ENCODE data around the gene NIBAN1. TPM values are rescaled to one million over a fixed set of nuclear protein-coding genes. Genes with fewer than 3 reads are reported as not detected.
A peak's percentile ranks its signal among the peaks of the same experiment; 100 is the strongest.

The NIBAN1 gene
- total and polyA plus RNA-seq, 2 of the 8 experiments (the other 6 are each of a cell fraction or from before 2014, with no cell fraction given): 5.7 to 15.2 TPM

GRCh38 chr1:184974837-184975115, 468 bp upstream of the NIBAN1 start:
- Histone ChIP-seq H3K14ac (ENCODE audit: insufficient read length) (no peak overlapping the region), H4K20me1 (replicated peaks in 1 of 2; ENCODE audit: control insufficient read depth in 1 of 2, insufficient read depth in 2 of 2, low read length in 2 of 2) (no peaks in the 10 kb centered on the region), H2BK120ac (replicated peaks; ENCODE audit: low read depth, low read length) (no peak overlapping the region), H3K4ac (replicated peaks; ENCODE audit: insufficient read length, low read depth, low read length) (no peak overlapping the region), H3K4me3 (ENCODE audit: extremely low read depth in 1 of 4, insufficient read depth in 2 of 4, low read depth in 3 of 4, low read length in 4 of 4) (peak overlapping the region; percentile 62 to 91 (median 72); a peak in 5 of 8 replicates), H2BK5ac (ENCODE audit: low read depth, low read length) (no peak overlapping the region; the same call in 1 of the 2 replicates), H3K23me2 (ENCODE audit: low read depth, low read length) (peaks cover 8% of the 10 kb centered on the region), H3K79me2 (ENCODE audit: control insufficient read depth in 1 of 2, insufficient read depth in 2 of 2, low read length in 2 of 2) (0 out of 4 replicates have a peak, but pooled peaks cover 0 to 7% of the 10 kb centered on the region in 2 experiments), H3K18ac (ENCODE audit: extremely low read depth, low read length) (no peak overlapping the region), H2BK15ac (ENCODE audit: low read length) (0 out of 2 replicates have a peak overlapping the region, but pooled peaks have one; percentile 88), H3K9ac (replicated peaks in 1 of 4; ENCODE audit: extremely low read depth in 1 of 4, low read depth in 3 of 4, low read length in 3 of 4) (peak overlapping the region in 3 of 4 experiments; percentile 29 to 72 (median 58); a peak in 4 of 7 replicates), H3K27ac (ENCODE audit: low read depth, low read length) (no peak overlapping the region), H4K8ac (ENCODE audit: extremely low read depth, insufficient read depth, low read length) (no peak overlapping the region), H3K4me2 (ENCODE audit: insufficient read depth in 1 of 2, low read depth in 2 of 2, low read length in 2 of 2) (peak overlapping the region; percentile 82 to 96), H3K36me3 (ENCODE audit: control insufficient read depth in 2 of 4, insufficient read depth in 4 of 4, low read length in 3 of 4) (no peaks in the 10 kb centered on the region), H2BK12ac (ENCODE audit: low read depth, low read length) (no peak overlapping the region), H3K79me1 (ENCODE audit: low read depth, low read length) (no peaks in the 10 kb centered on the region), H2AK5ac (ENCODE audit: low read depth, low read length) (no peak overlapping the region), H2BK20ac (ENCODE audit: low read length) (no peak overlapping the region), H4K91ac (replicated peaks; ENCODE audit: insufficient read length, low read length) (no peak overlapping the region), H2AFZ (ENCODE audit: low read length) (peak overlapping the region; percentile 91), H3K27me3 (replicated peaks in 1 of 4; ENCODE audit: control insufficient read depth in 3 of 4, extremely low read depth in 1 of 4, insufficient read depth in 3 of 4, low read length in 3 of 4) (peaks cover 2 to 22% (median 14%) of the 10 kb centered on the region in 4 experiments), H3K9me3 (ENCODE audit: insufficient read depth in 2 of 2, low read depth in 1 of 2, low read length in 1 of 2) (no peaks in the 10 kb centered on the region), H3K4me1 (replicated peaks in 1 of 4; ENCODE audit: control insufficient read depth in 3 of 4, insufficient read depth in 4 of 4, low read length in 3 of 4) (peaks cover 0 to 5% (median 0%) of the 10 kb centered on the region in 4 experiments; a peak in 2 of 7 replicates), H3K56ac (replicated peaks; ENCODE audit: insufficient read length, low read depth, low read length) (no peak overlapping the region), H3K23ac (ENCODE audit: insufficient read length) (no peak overlapping the region), H4K5ac (ENCODE audit: insufficient read length, low read depth, low read length) (no peak overlapping the region)
- DNase-seq (ENCODE audit: low read depth in 1 of 2, low spot score in 2 of 2) (no peak), FAIRE-seq (no peak)
- 64% methylated on average over 4 of the region's 4 CpGs; no CpG with 5 or more reads in 1 of the 2 experiments for WGBS, 2 experiments (ENCODE audit: extremely low coverage in 1 of 2, insufficient coverage in 1 of 2, insufficient read length in 1 of 2, insufficient replicate concordance in 2 of 2, low coverage in 1 of 2, low lambda C conversion rate in 2 of 2, missing lambda C conversion rate in 1 of 2)
- POLR2A ChIA-PET (ENCODE audit: partially characterized antibody): interaction anchor here (0.9 to 3.9 kb wide), 15 partner anchors 8 to 981 kb away, joined by 3 to 23 read pairs (median 4); partner anchors contain the start of genes RNF2, SWT1 and TRMT1L
- TF ChIP-seq TCF12 (IDR thresholded peaks at IDR 0.05; ENCODE audit: low read depth, low read length) (no peak), HDAC2 (IDR thresholded peaks at IDR 0.05; ENCODE audit: borderline replicate concordance in 1 of 2, low read depth in 2 of 2, low read length in 2 of 2) (no peak), CHD1 (IDR thresholded peaks at IDR 0.05; ENCODE audit: low read depth, low read length) (no peak), RAD21 (IDR thresholded peaks at IDR 0.05 in 1 of 2, conservative IDR thresholded peaks at IDR 0.05 in 1 of 2; ENCODE audit: low read depth in 2 of 2, low read length in 2 of 2) (no peak), SIX5 (IDR thresholded peaks at IDR 0.05; ENCODE audit: low read depth, low read length) (no peak), JUND (IDR thresholded peaks at IDR 0.05; ENCODE audit: low read length) (no peak), BACH1 (IDR thresholded peaks at IDR 0.05; ENCODE audit: low read length) (no peak), CHD2 (IDR thresholded peaks at IDR 0.05; ENCODE audit: low read length) (no peak), TAF7 (optimal IDR thresholded peaks at IDR 0.05; ENCODE audit: borderline replicate concordance, low read depth, low read length) (no peak), GABPA (IDR thresholded peaks at IDR 0.05; ENCODE audit: borderline replicate concordance, insufficient read depth, low read length) (no peak), RNF2 (IDR thresholded peaks at IDR 0.05; ENCODE audit: borderline replicate concordance, low read depth, low read length, missing control alignments, poor library complexity, severe bottlenecking) (no peak), EP300 (IDR thresholded peaks at IDR 0.05; ENCODE audit: borderline replicate concordance in 1 of 2, low read depth in 2 of 2, low read length in 2 of 2) (no peak), KDM4A (IDR thresholded peaks at IDR 0.05; ENCODE audit: low read depth, low read length, severe bottlenecking) (no peak)
- CTCF ChIA-PET (ENCODE audit: partially characterized antibody): interaction anchor here (1.1 to 5.8 kb wide), 5 partner anchors 7 to 195 kb away, joined by 3 to 29 read pairs (median 11); no protein-coding TSS in a partner anchor
